Fibroblast of the aortic adventitia (primary cell): ENCODE measurements around the gene LBHD1. TPM values are rescaled to one million over a fixed set of nuclear protein-coding genes. Genes with fewer than 3 reads are reported as not detected.
A peak's percentile ranks its signal among the peaks of the same experiment; 100 is the strongest.

ENCODE experiments used
- DNase-seq: peaks from one replicate; pipeline ENCODE4 v3.0.0-alpha.2; 2010; ENCODE audit warnings: low read depth
- H3K4me3 ChIP-seq: 2 replicates; pipeline ENCODE4 v1.5.1; 2011; ENCODE audit warnings: low read depth, mild to moderate bottlenecking, control low read depth, low read length, moderate library complexity
- total RNA-seq: library from RNA; depleted of rRNA; stranded (reverse); fragments of >200 nt; gene quantifications from 2 replicates; pipeline ENCODE4 v1.2.3, GENCODE V29; 2012; ENCODE audit warnings: low replicate concordance
- TF ChIP-seq, protein P1 (sequence below): IDR thresholded peaks from 2 replicates; pipeline ENCODE4 v1.5.1; 2011; ENCODE audit warnings: mild to moderate bottlenecking, low read length, control low read depth, inconsistent platforms; ENCODE audit not compliant: insufficient read depth

The LBHD1 gene
- total RNA-seq: 4.2 and 4.5 TPM in 2 replicates

DNA sequence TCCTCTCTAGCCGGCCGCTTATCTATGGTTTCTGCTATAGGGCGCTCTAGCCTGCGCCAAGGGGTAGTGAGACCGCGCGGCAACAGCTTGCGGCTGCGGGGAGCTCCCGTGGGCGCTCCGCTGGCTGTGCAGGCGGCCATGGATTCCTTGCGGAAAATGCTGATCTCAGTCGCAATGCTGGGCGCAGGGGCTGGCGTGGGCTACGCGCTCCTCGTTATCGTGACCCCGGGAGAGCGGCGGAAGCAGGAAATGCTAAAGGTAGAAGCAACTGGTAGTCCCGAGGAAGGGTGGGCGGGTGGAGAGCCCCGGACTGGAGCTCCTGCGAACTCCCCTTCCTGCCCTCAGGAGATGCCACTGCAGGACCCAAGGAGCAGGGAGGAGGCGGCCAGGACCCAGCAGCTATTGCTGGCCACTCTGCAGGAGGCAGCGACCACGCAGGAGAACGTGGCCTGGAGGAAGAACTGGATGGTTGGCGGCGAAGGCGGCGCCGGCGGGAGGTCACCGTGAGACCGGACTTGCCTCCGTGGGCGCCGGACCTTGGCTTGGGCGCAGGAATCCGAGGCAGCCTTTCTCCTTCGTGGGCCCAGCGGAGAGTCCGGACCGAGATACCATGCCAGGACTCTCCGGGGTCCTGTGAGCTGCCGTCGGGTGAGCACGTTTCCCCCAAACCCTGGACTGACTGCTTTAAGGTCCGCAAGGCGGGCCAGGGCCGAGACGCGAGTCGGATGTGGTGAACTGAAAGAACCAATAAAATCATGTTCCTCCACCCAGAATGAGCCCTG lies at the start of gene LBHD1, which contains the start of gene UQCC3:
Gene LBHD1, minus strand, starts transcription at position 660 of the 782 bp plus-strand sequence. CDS start 2,236 bp downstream, outside the sequence.
Gene UQCC3, plus strand, starts transcription at position 66 of the 782 bp plus-strand sequence. Its CDS starts 73 bp downstream, at position 139.
- peak; percentile 90 for DNase-seq
- TF ChIP-seq, protein P1, sequence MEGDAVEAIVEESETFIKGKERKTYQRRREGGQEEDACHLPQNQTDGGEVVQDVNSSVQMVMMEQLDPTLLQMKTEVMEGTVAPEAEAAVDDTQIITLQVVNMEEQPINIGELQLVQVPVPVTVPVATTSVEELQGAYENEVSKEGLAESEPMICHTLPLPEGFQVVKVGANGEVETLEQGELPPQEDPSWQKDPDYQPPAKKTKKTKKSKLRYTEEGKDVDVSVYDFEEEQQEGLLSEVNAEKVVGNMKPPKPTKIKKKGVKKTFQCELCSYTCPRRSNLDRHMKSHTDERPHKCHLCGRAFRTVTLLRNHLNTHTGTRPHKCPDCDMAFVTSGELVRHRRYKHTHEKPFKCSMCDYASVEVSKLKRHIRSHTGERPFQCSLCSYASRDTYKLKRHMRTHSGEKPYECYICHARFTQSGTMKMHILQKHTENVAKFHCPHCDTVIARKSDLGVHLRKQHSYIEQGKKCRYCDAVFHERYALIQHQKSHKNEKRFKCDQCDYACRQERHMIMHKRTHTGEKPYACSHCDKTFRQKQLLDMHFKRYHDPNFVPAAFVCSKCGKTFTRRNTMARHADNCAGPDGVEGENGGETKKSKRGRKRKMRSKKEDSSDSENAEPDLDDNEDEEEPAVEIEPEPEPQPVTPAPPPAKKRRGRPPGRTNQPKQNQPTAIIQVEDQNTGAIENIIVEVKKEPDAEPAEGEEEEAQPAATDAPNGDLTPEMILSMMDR: no peak
- peak within 1 kb of the TSS; percentile 91 for H3K4me3 ChIP-seq

DNA sequence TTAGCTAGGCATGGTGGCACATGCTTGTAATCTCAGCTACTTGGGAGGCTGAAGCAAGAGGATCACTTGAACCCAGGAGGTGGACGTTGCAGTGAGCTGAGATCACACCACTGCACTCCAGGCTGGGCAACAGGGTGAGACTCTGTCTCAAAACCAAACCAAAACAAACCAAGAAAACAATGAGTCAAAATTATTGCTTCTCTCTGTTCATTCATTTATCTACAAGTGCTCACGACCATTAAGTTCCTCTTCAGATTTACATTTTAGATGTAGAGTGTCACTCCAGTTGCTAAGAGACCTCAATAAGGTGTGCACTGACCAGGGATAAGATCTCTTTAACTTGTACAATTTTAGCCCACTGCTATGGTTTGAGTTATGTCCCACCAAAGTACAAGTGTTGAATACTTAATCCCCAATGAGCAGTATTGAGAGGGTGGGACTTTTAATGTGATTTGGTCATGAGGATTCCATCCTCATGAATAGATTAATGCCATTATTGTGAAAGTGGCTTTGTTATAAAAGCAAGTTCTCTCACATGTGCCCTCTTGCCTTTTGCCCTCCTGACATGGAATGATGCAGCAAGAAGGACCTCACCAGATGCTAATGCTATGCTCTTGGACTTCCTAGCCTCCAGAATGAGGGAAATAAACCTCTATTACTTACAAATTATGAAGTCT lies 47.4 kb upstream of the LBHD1 start:
- DNase-seq: no peak
- TF ChIP-seq, protein P1: no peak

DNA sequence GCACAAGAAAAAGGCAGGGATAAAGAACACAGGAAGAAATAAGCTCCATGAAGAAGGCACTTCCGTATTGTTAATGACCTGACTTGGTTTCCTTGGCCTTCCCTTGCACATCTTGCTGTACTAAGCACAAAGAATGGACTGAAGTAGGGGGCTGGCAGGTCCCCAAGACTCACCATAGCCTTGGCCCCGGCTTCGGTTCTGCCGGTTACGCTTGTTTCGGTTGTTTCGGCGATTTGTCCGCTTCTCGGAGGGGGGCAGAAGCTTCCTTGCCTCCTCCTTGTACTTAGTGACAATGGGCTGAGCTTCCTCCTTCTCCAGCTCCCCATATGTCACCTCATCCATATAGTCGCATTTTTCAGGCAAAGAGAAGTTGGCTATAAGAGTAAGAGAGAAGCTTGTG lies 44.7 kb upstream of the LBHD1 start:
- TF ChIP-seq, protein P1: no peak
- no peak for DNase-seq

More for the DNA sequence above, 47.4 kb upstream of the LBHD1 start:
- H3K4me3 ChIP-seq: no peak overlapping the region

DNA sequence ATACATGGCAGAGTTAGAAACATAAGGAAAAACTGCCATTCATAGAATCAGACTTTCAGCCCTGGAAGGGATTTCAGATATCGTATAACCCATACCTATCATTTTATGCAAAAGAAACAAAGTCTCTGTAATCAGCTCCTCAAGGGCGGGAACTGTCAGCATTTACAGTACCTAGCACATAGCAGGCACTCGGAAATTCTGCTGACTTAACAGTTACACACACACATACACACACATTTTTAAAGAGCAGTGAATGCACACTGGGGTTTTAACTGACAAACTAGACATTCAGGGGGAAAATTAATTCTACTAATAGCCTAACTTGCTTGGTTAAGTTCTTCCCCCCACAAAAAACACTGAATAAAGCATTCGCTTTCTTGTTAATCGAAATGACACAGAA lies 44.1 kb upstream of the LBHD1 start:
- DNase-seq: no peak
- TF ChIP-seq, protein P1: no peak
- H3K4me3 ChIP-seq: no peak overlapping the region

More for the DNA sequence above, 44.7 kb upstream of the LBHD1 start:
- H3K4me3 ChIP-seq: no peak overlapping the region

DNA sequence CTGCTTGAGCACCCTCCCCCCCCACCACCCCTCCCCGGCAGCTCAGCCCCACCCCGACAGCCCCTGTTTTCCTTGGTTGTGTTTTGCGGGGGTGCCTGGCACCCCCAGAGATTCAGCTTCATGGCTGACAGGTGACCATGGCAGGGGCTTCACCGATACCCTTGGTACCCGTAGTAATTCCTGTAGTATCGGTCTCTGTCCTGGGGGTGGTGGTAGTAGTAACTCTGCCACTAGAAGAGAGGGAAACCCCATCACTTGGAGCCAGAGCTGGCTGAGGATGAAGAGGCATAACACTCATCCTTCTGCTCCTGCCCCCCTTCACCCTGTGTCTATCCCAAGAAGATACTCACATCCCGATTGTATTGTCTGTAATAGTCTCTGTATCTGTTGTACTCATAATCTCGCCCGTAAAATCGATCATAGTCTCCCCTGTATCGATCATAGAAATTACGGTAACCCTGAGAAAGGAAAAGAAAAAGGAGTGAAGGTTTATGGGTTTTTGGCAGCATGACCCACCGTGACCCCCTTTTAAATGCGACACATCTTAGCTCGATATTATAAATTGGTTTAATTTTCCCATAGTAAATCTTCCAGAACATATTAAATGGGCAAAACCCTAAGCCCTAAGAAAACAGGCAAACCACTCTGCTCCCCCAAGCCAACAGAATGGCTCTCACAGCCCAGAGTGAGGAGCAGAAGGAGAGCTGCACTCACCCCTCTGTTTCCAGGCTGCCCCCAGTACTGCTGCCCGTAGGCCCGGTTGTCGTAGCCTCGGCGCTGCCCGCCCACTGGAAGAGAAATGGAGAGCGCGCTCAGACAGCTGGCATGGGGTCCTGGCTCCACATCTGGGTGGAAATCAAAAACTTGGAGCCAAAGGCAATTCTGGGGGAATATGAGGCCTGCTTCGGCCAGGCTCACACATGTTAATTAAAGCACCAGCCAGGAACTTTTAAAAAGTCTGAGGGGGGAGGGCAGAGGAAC lies 43.4 kb upstream of the LBHD1 start:
- no peak for DNase-seq
- H3K4me3 ChIP-seq: no peak overlapping the region
- TF ChIP-seq, protein P1: no peak

DNA sequence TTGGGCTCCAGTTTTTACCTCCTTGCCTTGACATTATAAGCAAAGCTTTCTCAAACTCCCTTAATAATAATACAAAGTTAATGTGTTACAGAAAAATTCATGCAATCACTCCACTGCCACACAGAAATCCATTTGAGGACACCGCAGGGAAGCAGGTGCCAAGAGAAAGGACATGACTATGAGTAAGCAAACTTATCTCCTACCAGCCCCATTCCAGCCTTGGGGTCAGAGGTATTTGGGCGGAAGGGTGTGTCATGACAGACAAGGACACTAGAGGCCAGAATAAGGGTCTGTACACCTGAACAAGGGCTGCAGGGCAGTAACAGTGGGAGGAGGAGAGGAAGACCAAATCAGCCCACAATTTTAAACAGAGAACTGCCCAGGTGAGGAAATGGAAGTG lies 41.3 kb upstream of the LBHD1 start:
- DNase-seq: no peak
- TF ChIP-seq, protein P1: no peak
- H3K4me3 ChIP-seq: no peak overlapping the region
